ENCODE data around the gene GMCL1. TPM values are rescaled to one million over a fixed set of nuclear protein-coding genes. Genes with fewer than 3 reads are reported as not detected.
"Not testable (repeated sequence)": the region's sequence is repeated elsewhere in the genome, so short reads cannot be mapped to it uniquely, and the experiment has no call there.

Gene GMCL1
- total and polyA plus RNA-seq, 2 of the 13 experiments (the other 11 are each of a cell fraction or from before 2014, with no cell fraction given): 18.7 to 24.0 TPM

DNA sequence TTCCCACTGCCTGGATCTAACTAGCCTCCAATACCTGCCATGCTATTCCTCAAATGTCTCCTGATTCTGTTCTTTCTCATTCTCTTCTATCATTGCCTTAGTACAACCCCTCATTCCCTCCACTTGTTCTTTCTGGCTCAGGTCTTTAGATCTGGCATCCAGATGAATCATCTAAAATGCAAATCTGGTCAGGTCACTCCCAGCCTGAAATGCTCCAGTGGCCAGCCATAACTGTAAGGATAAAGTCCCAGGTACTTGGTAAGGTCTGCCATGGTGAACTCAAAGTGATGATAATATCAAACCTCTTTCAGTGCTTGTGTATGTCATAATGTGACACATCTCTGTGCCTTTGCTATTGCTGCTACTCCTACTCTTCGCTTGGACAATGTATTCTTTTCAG, 61.4 kb downstream of the GMCL1 start (continued):
- TF ChIP-seq, protein P1, sequence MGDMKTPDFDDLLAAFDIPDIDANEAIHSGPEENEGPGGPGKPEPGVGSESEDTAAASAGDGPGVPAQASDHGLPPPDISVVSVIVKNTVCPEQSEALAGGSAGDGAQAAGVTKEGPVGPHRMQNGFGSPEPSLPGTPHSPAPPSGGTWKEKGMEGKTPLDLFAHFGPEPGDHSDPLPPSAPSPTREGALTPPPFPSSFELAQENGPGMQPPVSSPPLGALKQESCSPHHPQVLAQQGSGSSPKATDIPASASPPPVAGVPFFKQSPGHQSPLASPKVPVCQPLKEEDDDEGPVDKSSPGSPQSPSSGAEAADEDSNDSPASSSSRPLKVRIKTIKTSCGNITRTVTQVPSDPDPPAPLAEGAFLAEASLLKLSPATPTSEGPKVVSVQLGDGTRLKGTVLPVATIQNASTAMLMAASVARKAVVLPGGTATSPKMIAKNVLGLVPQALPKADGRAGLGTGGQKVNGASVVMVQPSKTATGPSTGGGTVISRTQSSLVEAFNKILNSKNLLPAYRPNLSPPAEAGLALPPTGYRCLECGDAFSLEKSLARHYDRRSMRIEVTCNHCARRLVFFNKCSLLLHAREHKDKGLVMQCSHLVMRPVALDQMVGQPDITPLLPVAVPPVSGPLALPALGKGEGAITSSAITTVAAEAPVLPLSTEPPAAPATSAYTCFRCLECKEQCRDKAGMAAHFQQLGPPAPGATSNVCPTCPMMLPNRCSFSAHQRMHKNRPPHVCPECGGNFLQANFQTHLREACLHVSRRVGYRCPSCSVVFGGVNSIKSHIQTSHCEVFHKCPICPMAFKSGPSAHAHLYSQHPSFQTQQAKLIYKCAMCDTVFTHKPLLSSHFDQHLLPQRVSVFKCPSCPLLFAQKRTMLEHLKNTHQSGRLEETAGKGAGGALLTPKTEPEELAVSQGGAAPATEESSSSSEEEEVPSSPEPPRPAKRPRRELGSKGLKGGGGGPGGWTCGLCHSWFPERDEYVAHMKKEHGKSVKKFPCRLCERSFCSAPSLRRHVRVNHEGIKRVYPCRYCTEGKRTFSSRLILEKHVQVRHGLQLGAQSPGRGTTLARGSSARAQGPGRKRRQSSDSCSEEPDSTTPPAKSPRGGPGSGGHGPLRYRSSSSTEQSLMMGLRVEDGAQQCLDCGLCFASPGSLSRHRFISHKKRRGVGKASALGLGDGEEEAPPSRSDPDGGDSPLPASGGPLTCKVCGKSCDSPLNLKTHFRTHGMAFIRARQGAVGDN (CRISPR knock-in tag; IDR thresholded peaks at IDR 0.05): no peak
- no peak for TF ChIP-seq ZNF7 (CRISPR knock-in tag; IDR thresholded peaks at IDR 0.05)
- TF ChIP-seq ERF (CRISPR knock-in tag; IDR thresholded peaks at IDR 0.05): no peak
- TF ChIP-seq POLR2A (IDR thresholded peaks at IDR 0.05; ENCODE audit: insufficient read depth in 1 of 2, low read depth in 2 of 2, low read length in 2 of 2): no peak
- TF ChIP-seq HNF4G (IDR thresholded peaks at IDR 0.05; ENCODE audit: borderline replicate concordance, low read depth, low read length): no peak
- no peak for TF ChIP-seq HNF4G (CRISPR knock-in tag; IDR thresholded peaks at IDR 0.05; ENCODE audit: borderline replicate concordance, low read depth)

DNA sequence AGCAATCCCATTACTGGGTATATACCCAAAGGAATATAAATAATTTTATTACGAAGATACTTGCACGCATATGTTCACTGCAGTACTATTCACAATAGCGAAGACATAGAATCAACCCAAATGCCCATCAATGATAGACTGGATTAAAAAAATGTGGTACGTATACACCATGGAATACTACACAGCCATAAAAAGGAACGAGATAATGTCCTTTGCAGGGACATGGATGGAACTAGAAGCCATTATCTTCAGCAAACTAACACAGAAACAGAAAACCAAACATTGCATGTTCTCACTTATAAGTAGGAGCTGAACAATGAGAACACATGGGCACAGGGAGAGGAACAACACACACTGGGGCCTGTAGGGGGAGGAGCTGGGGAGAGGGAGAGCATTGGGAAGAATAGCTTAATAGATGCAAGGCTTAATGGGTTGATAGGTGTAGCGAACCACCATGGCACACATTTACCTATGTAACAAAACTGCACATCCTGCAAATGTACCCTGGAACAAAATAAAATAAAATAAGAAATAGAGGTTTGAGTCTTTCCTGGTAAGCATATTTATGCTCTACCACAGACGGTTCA, 63.5 kb downstream of the GMCL1 start:
- FAIRE-seq; H3K27ac ChIP-seq (ENCODE audit: extremely low read length, insufficient read depth, low read length); CTCF ChIA-PET (ENCODE audit: low intra/inter-chr PET ratio, low total read pairs); BruUV-seq (replicated peaks); H3K9me3 ChIP-seq (ENCODE audit: low read length); H3K27me3 ChIP-seq (ENCODE audit: control insufficient read depth in 1 of 2, insufficient read depth in 2 of 2, low read length in 2 of 2); in situ Hi-C loops (cut with HindIII; ENCODE audit: extremely low pct_ligation_motif_present, low pct_unique_long_range_greater_than_20kb); H4K20me1 ChIP-seq (ENCODE audit: insufficient read depth, low read length): not testable (repeated sequence)
- TF ChIP-seq RCOR2 (CRISPR knock-in tag; IDR thresholded peaks at IDR 0.05) (peak; percentile 22; the same call in 1 of the 2 replicates), ZIK1 (CRISPR knock-in tag; IDR thresholded peaks at IDR 0.05; ENCODE audit: borderline replicate concordance, low read depth) (0 out of 2 replicates have a peak, but pooled peaks have one; percentile 13), HOXA7 (CRISPR knock-in tag; IDR thresholded peaks at IDR 0.05) (0 out of 2 replicates have a peak, but pooled peaks have one; percentile 37), KDM1A (CRISPR knock-in tag; IDR thresholded peaks at IDR 0.05) (peak; percentile 52; the same call in 1 of the 2 replicates), SNAPC2 (CRISPR knock-in tag; IDR thresholded peaks at IDR 0.05) (0 out of 2 replicates have a peak, but pooled peaks have one; percentile 27)
- peaks cover 24% of the 10 kb centered on the region for H3K4me1 ChIP-seq (ENCODE audit: insufficient read depth, low read length)
- H3K79me2 ChIP-seq (ENCODE audit: insufficient read depth, low read length): peaks cover 30% of the 10 kb centered on the region
- H3K4me3 ChIP-seq (replicated peaks in 1 of 3; ENCODE audit: insufficient read depth in 1 of 3, low read depth in 2 of 3, low read length in 3 of 3): peak overlapping the region in 2 of 3 experiments; percentile 85 to 97; a peak in 3 of 6 replicates
- ATAC-seq (peak; percentile 20; the same call in 1 of the 3 replicates), DNase-seq (ENCODE audit: low spot score) (peak; percentile 31)
- peaks cover 5 to 22% of the 10 kb centered on the region in 2 experiments; a peak in 3 of 5 replicates for H3K36me3 ChIP-seq (replicated peaks in 1 of 2; ENCODE audit: control insufficient read depth in 1 of 2, insufficient read depth in 2 of 2, low read length in 2 of 2)
- peak overlapping the region; percentile 100 for H2AFZ ChIP-seq (ENCODE audit: low read length)
- POLR2A ChIA-PET: interaction anchor here (0.8 to 3.6 kb wide), 6 partner anchors 21 to 400 kb away, joined by 4 to 37 read pairs (median 5); partner anchors contain the start of genes ANXA4, MXD1 and SNRPG
- WGBS (ENCODE audit: low lambda C conversion rate): 87% methylated on average over 7 of the region's 7 CpGs
- 0 out of 2 replicates have a peak overlapping the region, but pooled peaks have one; percentile 90 for H3K9ac ChIP-seq (ENCODE audit: insufficient read depth, low read depth, low read length)
- H3K4me2 ChIP-seq (ENCODE audit: low read depth, low read length): peak overlapping the region; percentile 89
- intact Hi-C loops (cut with micrococcal nuclease; ENCODE audit: unreplicated experiment): loop anchor here (5.0 kb wide), 1 partner anchor 171 kb away; no protein-coding TSS in a partner anchor
